ENCODE results near the gene CCDC106. TPM values are rescaled to one million over a fixed set of nuclear protein-coding genes. Genes with fewer than 3 reads are reported as not detected.

CCDC106 gene
- total RNA-seq = 14.0 and 14.4 TPM in 2 replicates

GRCh38 chr19:55647732-55648584 lies at the start of gene CCDC106:
CCDC106 (plus strand) TSS chr19:55648212; CDS start chr19:55649047, 835 bp downstream.
- Mint-ChIP-seq H3K4me1 (peaks cover 61% of the 10 kb centered on the region), H3K27ac (peak within 1 kb of the TSS; percentile 95), H3K36me3 (ENCODE audit: low read depth) (peaks cover 39% of the 10 kb centered on the region), H3K9me3 (no peaks in the 10 kb centered on the region), H3K4me3 (peak within 1 kb of the TSS; percentile 95), H3K27me3 (no peaks in the 10 kb centered on the region)
- peak; percentile 76 for DNase-seq
- ATAC-seq (ENCODE audit: low read depth) = peak; percentile 23
- ChIA-PET CTCF (interaction anchor here (1.0 to 4.4 kb wide), 2 partner anchors 11 to 15 kb away, joined by 4 to 33 read pairs; no protein-coding TSS in a partner anchor), POLR2A (interaction anchor here (0.6 to 4.7 kb wide), 13 partner anchors 10 to 564 kb away, joined by 3 to 45 read pairs (median 10); partner anchors contain the start of genes FIZ1, HSPBP1, ZNF524 and ZNF628)
- no peak for TF ChIP-seq CTCF (IDR thresholded peaks at IDR 0.05)
- intact Hi-C loops (cut with micrococcal nuclease) = loop anchor here (10.0 kb wide), 2 partner anchors 667 to 1183 kb away; partner anchors contain the start of genes LENG9 and ZSCAN5A

DNA sequence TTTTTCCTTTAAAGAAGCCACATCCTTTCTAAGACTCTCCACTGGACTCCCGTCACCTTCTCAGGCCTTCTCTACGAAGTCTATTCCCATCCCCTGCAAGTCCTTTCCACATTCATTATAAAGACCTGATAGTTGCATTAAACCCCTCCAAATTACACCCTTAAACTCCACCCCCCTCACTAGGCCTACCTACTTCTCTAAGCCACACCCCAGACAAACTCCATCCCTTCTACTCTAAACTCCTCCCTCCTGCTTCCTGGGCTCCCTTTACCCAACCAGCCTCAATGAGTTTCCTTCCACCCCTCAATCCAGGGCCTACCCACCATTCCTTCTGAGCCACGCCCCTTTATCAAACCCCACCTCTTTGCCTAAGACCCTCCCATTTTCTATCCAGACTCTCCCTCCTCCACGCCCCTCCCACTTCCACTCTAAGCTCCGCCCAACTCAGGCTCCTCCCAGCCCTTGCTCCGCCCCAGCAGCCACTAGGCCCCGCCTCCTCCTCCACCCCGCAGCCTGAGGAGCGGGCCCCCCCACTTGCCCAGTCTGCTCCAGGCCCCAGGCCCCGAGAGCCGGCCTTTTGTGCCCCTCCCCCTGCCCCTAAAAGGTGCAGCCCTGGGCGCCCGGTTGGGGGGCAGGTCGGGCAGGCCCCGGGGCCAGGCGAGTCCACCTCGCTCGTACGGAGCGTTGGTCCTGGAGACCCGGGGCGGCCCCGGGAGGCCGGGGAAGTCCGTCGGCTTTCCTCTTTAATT lies 49.1 kb upstream of the CCDC106 start:
- peak overlapping the region; percentile 99 for H3K4me3 Mint-ChIP-seq
- peaks cover 3% of the 10 kb centered on the region for H3K9me3 Mint-ChIP-seq
- peaks cover 14% of the 10 kb centered on the region for H3K4me1 Mint-ChIP-seq
- DNase-seq = peak; percentile 95
- H3K27me3 Mint-ChIP-seq = no peaks in the 10 kb centered on the region
- POLR2A ChIA-PET = interaction anchor here (0.6 to 4.5 kb wide), 39 partner anchors 9 to 1484 kb away, joined by 3 to 53 read pairs (median 6); partner anchors contain the start of genes CCDC106, CNOT3, HSPBP1 and ISOC2
- peak; percentile 76 for ATAC-seq (ENCODE audit: low read depth)
- peak overlapping the region; percentile 99 for H3K27ac Mint-ChIP-seq
- no peak for TF ChIP-seq CTCF (IDR thresholded peaks at IDR 0.05)
- intact Hi-C loops (cut with micrococcal nuclease) = loop anchor here (1.0 to 2.0 kb wide), 9 partner anchors 12 to 260 kb away; partner anchors contain the start of genes KMT5C, RPL28, ZNF579 and ZNF628
- CTCF ChIA-PET = interaction anchor here (0.9 to 1.7 kb wide), 5 partner anchors 33 to 211 kb away, joined by 3 to 7 read pairs (median 5); no protein-coding TSS in a partner anchor
- H3K36me3 Mint-ChIP-seq (ENCODE audit: low read depth) = peaks cover 39% of the 10 kb centered on the region

DNA sequence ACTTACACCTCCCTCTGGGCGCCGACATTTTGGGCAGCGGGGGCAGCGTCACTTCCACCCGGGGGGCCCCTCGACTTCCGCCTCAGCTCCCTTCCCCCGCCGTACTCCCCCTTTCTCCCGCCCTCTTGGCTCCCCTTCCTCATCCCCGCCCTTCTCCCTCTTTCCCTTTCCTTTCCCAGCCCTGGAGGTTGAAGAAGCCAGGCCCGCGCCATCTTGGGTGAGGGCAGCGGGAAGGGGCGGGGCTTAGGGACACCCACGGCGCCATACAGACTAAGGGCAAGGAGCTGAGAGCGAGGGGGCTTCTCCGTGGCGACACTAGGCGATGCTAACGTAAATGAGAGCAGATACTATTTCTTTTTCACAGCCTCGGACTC lies 48.6 kb upstream of the CCDC106 start, which contains the start of gene FIZ1:
Gene FIZ1, minus strand, starts transcription at position 50 of the 374 bp plus-strand sequence. CDS start 1,652 bp downstream, outside the sequence.
- CTCF ChIA-PET = interaction anchor here (1.1 to 1.7 kb wide), 4 partner anchors 32 to 210 kb away, joined by 3 to 7 read pairs (median 6); no protein-coding TSS in a partner anchor
- Mint-ChIP-seq H3K9me3 (peaks cover 3% of the 10 kb centered on the region), H3K4me1 (peaks cover 17% of the 10 kb centered on the region), H3K27ac (peak within 1 kb of the TSS; percentile 99), H3K27me3 (no peaks in the 10 kb centered on the region), H3K4me3 (peak within 1 kb of the TSS; percentile 99), H3K36me3 (ENCODE audit: low read depth) (peaks cover 38% of the 10 kb centered on the region)
- POLR2A ChIA-PET = interaction anchor here (0.7 to 4.5 kb wide), 37 partner anchors 10 to 1484 kb away, joined by 3 to 53 read pairs (median 6); partner anchors contain the start of genes CCDC106, CNOT3, HSPBP1 and ISOC2
- TF ChIP-seq CTCF (IDR thresholded peaks at IDR 0.05) = no peak
- ATAC-seq (ENCODE audit: low read depth) (peak; percentile 69), DNase-seq (peak; percentile 92)
- intact Hi-C loops (cut with micrococcal nuclease) = loop anchor here (1.0 to 2.0 kb wide), 9 partner anchors 12 to 260 kb away; partner anchors contain the start of genes KMT5C, RPL28, ZNF579 and ZNF628

GRCh38 chr19:55599842-55600661 lies 48.0 kb upstream of the CCDC106 start, which contains the start of gene ZNF524:
ZNF524 (plus strand) TSS chr19:55600288; CDS start chr19:55602113, 1,825 bp downstream.
- Mint-ChIP-seq H3K27me3 (no peaks in the 10 kb centered on the region), H3K4me1 (peaks cover 22% of the 10 kb centered on the region), H3K9me3 (peaks cover 3% of the 10 kb centered on the region), H3K4me3 (peak within 1 kb of the TSS; percentile 99), H3K27ac (peak within 1 kb of the TSS; percentile 99), H3K36me3 (ENCODE audit: low read depth) (peaks cover 35% of the 10 kb centered on the region)
- ATAC-seq (ENCODE audit: low read depth) (peak; percentile 53), DNase-seq (peak; percentile 86)
- CTCF ChIA-PET = interaction anchor here (1.1 to 1.7 kb wide), 4 partner anchors 31 to 209 kb away, joined by 3 to 7 read pairs (median 6); no protein-coding TSS in a partner anchor
- TF ChIP-seq CTCF (IDR thresholded peaks at IDR 0.05) = no peak
- POLR2A ChIA-PET = interaction anchor here (0.5 to 4.5 kb wide), 36 partner anchors 9 to 1485 kb away, joined by 3 to 53 read pairs (median 6); partner anchors contain the start of genes CCDC106, CNOT3, HSPBP1 and ISOC2
- intact Hi-C loops (cut with micrococcal nuclease) = loop anchor here (1.0 to 10.0 kb wide), 10 partner anchors 13 to 345 kb away; partner anchors contain the start of genes KMT5C, PPP6R1, RPL28 and ZNF579
